HG03103 (cell line): ENCODE measurements around the gene RIN2.
"Not testable (repeated sequence)": the region's sequence is repeated elsewhere in the genome, so short reads cannot be mapped to it uniquely, and the experiment has no call there.

ENCODE experiments used
- ATAC-seq: cut with Tn5 transposase; IDR thresholded peaks from one replicate; pipeline ENCODE4 v1.9.1; 2021; ENCODE audit warnings: low read depth; ENCODE audit not compliant: unreplicated experiment

RIN2 gene

DNA sequence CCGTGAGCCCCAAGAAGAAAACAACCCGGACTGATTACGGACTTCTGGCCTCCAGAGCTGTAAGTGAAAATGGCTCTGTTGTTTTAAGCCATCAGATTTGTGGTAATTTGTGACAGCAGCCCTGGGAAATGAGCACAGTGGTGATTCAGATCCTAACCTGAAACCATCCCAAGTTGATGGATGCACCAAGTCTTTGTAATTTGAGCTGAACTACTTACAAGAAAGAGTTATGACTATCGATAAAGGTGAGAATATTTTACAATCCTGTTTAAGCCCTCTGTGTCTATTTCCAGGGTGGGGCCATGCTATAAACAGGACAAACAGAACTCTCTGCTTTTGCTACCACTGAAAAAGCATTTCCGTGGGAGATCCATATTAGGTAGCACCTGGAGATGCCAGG lies 19.1 kb upstream of the RIN2 start:
- ATAC-seq = no peak

DNA sequence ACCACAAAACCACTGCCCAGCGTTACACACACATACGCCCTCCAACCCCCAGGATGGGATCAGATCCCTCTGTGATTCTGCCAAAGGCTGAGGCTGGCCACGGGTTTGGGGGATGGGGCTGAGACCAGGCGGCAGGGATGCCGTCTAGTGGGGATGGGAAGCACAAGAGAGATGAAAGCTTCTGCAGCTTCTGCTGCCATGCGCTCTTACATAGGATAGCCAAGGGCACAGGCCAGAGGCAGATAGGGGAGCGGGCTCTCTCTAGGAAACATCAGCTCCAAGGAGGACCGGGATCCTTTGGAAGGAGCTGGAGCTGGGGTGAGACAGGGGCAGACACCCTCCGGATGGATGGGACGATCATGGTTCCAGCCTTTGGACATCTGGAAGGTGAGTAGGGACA lies 18.7 kb upstream of the RIN2 start:
- no peak for ATAC-seq

DNA sequence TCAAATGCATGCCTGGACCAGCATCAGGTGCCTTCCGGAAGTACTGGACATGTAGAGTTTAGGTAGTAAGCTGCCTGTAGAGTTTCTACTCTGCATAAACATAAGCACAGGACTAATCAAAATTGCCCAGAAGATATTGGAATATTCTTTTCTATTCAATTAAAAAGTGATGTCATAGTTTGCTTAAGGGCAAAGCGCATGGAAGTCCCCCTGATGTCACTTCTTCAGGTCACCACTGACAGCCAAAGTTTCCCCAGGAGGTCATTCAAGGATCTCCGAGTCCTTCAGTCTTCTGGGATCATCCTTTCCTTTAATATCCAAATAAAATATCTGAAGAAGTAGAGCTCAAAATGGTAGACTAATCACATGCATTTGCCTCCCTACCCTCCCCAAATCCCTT lies 17.5 kb upstream of the RIN2 start:
- ATAC-seq = no peak

DNA sequence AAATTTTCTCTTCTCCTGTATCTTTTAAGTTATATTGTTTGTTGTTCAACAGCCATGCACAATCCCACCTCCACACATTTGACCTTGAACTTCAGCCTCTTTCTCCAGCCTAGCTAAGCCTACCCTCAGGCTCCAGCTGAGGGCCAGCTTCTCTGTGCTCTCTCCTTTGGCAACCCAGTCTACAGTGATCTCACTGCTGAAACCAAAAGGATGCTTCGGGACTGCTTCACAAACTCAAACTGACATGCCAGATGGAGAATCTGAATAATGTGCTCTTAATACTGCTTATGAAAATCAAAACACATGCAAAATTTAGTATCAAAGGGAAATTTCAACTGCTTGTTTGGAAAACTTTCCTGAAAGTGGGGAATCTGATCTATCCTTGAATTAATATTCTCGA lies 16.1 kb upstream of the RIN2 start:
- no peak for ATAC-seq

DNA sequence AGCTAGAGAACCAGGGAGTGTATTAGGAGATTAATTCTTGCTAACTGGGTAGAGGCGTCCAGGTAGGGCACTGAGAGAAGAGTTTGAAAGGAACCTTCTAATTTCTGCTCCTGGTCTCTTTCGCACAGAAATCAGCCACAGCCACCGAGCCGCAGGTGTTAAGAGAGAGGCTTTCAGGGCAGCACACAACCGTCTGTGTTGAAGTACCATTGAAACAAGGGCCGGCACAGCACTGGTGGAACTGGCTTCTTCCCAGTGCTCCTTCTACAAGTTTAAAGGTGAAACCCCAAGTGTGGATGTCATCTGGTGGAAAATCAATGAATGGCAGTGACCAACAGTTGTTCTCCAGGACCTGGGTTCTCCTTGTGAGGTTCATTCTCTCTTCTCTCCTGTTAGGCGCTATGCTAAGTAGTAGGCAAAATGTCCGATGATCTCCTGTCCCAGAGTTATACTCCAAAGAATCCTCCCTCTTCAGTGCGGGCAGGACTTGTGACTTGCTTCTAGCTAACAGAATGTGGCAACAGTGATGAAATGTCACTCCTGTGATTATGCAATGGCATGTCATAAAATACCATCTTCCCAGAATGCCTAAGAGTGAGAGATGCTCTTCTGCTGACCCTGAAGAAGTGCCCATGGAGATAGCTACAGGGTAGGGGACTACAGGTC lies 15.0 kb upstream of the RIN2 start:
- ATAC-seq = no peak

DNA sequence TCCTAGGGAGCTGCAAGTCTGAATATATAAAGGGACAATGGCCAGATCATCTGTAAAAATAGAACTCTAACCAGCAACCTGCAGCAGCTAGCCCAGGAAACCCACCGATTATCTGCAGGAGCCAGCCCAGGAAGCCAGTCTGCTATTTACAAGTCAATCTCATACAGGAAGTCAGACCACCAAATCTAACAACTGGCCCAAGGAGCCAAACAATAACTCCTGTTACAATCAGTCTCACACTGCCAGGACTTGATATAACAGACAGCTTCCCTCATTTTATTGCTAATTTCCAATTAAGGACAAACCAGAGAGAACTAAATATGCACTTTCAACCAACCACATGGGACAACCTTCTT lies 14.4 kb upstream of the RIN2 start:
- ATAC-seq = no peak

DNA sequence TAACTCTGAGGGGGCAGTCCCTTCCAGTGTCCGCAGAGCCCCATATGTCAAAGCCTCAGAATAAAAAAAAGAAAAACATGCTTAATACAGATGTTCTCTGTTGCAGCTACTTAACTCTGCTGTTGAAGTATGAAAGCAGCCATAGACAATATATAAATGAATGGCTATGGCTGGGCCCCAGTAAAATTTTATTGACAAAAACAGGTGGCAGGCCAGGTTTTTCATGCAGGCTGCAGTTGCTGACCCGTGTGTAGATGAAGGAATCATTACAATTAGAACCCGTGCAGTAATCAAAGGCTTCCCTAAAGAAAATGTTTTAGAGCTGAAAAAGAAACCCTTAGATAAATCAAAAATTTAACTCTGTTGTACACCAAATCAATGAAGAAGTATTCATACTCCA lies 13.0 kb upstream of the RIN2 start:
- ATAC-seq = no peak

DNA sequence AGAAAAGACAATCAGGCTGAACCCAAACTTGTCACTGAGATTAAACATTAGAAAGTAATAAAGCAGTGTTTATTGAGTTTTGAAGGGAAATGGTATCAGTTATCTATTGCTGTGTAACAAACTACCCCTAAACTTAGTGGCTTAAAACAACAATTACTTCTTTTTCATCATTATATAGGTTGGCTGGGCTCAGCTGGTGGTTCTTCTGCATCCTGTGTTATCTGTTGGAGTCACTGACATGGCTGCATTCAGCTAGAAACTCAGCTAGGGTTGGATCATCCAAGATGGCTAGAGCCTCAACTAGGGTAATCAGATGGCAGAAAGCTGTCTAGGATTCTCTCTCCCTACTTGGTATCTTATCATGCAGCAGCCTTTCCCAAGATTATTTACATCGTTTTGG lies 12.5 kb upstream of the RIN2 start:
- ATAC-seq = no peak

DNA sequence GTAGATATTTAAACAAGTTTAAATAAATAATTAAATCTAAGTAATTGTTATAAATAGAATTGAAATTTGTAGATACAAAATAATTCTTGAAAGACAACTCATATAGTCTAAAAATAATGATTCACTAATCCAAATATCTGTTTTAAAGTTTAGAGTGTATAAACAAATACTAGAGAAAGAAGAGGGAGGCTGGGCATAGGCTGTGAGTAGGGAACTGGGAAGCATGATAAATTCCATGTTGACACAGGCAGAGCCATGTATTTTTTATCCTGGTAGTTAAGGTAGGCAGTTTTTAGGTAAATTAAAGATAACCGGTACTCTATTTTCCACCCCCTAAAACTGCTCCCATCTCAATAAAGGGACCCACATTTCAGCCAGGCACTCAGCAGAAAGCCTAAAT lies 11.7 kb upstream of the RIN2 start:
- ATAC-seq = no peak

DNA sequence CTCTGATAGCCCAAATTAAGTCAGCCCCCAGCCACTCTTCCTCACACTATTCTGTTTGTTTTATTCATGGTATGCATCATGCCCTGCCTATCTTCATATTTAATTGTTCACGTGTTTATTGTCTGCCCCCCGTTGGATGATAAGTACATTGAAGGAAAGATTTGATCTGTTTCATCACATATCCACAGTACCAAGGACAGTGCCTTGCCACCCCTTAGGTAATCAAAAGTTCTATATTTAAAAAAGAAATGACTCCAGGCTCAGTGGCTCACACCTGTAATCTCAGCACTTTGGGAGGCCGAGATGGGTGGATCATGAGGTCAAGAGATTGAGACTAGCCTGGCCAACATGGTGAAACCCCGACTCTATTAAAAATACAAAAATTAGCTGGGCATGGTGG lies 10.2 kb upstream of the RIN2 start:
- ATAC-seq = no peak

DNA sequence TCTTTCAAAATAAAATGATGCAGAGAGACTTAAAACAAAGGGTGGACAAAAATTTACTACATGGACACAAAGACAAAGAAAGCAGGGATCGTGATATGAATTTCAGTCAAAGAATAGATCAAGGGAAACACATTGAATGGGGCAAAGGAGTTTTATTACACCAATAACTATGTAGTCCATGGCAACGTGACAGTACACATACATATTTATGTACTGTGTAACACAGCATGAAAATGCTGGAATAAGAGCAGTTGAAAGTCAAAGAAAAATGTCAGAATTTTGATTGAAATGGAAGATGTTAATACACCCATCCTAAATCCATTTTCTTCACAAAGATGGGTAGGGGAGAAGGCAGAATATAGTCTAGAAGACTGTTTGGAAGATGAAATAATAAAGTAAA lies 9.4 kb upstream of the RIN2 start:
- ATAC-seq = no peak

DNA sequence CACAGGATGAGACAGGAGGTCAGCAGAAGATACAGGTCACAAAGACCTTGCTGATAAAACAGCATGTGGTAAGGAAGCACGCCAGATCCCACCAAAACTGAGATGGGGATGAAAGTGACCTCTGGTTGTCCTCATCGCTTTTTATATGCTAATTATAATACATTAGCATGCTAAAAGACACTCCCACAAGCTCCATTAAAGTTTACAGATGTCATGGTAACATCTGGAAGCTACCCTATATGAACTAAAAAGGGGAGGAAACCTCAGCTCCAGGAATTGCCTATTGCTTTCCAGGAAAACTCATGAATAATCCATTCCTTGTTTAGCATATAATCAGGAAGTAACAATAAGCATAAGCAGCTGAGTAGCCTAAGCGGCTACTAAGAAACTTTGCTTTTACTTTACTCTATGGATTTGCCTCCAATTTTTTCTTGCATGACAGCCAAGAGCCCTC lies 8.4 kb upstream of the RIN2 start:
- no peak for ATAC-seq

DNA sequence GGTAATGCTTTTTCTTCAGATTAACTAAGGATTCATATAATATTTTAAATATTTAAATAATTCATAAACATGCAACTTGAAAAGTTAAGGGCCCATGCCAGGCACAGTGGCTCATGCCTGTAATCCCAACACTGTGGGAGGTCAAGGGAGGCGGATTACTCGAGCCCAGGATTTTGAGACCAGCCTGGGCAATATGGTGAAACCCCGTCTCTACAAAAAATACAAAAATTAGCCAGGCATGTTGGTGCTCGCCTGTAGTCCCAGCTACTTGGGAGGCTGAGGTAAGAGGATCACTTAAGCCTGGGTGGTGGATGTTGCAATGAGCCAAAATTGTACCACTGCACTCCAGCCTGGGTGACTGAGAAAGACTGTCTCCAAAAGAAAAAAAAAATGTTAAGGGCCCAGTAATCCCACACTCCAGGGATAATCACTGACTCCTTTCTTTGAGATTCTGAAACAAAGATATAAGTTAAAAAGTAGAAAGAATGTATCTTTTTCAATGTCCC lies 7.9 kb upstream of the RIN2 start:
- ATAC-seq = no peak

DNA sequence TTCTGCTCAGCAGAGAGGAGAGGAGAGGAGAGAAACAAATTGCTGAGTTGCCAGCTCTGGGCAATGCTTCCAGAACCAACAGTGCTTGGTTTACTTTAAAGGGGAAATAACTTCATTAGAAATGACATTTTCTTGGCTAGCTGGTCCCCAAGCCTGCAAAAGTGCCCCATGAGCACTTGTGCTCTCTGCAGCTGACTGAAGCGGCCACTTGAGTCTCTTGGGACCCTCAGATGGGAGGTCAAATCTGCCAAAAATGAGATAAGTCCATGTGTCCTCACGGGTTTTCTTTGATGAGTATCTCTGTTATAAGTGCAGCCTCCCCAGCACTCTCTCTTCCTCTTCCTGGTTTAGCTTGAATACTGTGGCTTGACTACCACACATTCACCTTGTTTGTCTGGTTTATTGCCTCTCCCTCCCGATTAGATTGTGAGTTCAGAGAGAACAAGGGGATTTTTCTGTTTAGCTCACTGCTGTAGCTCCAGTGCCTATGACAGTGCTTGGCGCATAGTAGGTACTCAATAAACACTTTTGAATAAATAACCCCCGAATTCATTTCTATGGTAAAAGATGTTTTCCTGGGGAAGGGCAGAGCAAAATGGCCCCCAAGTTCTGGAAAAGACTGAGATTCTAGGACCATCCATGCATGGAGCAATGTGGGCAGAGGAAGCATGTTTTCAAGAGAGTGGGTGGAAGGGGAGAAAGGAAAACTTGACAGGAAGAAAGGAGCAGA lies 7.0 kb upstream of the RIN2 start:
- no peak for ATAC-seq

DNA sequence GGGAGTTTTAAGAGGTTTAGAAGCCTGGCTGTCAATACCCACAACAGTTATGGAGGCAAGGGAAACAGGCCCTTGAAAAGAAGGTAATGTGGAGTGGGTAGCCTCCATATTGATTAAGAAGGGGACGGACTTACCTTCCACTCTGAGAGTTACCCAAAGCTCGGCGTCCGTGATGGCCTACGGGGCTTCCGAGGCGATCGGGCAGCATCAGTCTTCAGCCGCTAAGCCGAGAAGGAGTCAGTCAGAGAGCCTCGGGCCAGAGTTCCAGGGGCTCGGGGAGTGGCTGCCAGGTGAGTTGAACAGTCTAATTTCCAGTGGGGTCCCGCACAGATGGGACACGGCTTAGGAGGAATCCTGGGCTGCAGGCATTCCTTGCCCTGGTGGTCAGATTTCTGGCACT lies 3.9 kb upstream of the RIN2 start:
- ATAC-seq = not testable (repeated sequence)

DNA sequence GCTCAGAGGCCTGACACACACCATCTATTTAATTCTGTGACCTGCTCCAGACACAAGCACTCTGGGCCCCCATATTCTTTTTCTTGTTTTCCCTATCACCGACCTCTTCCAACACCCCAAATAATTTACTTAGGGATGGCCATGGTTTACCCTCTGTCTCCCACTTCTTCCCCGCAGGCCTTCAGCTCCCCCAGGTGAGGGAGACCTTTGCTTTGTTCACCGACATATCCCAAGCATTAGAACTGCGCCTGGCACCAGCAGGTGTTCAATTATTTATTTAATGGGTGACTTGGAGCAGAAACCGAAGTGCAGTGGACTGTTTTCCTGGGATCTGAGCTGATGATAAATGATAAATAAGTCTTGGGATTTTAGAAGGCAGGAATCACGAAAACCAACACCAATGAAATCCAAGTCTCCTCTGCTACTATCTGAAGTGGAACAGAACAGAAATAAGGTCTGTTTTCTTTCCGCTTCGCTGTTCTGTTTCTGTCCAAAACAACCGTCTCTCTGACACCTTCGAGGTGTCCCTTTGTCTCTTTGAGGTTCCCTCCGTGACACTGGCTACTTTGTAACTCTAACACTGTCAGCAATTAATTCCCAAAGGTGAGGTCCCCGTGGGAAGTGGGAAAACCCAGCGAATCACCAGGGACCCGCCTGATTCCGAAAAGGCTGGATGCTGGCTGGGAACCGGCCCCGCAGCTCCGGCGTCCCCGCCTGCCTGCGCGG lies 1.1 kb upstream of the RIN2 start:
- ATAC-seq = no peak

DNA sequence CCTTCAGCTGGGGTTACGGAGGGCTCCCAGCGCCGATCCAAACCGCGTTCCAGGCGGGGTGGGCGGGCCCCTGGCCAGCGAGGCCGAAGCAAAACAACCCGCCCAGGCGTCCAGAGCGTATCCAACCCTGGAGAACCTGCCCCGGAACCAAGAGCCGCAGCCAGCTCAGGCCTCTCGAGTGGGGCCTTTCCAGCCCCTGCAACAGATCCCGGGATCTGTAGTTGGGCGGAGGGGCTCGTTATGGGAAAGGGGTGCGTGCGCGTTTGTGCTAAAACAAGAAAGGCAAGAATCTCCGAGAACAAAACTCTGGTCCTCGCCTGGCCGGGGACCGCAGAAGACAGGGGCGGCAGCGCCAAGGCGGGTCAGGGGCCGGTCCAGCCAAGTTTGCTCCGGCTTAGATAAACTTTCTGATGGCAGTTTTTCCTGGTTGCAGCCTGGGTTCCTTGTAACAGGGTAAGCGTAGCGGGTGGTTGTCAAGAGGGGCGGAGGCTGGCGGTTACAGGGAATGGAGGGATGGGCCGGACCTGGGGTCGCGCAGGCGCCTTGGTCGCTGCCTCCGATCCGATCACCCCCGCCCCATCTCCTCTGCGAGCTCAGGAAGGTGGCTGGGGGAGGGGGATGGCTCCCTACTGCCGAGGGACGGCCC lies 448 bp upstream of the RIN2 start:
- ATAC-seq = no peak

DNA sequence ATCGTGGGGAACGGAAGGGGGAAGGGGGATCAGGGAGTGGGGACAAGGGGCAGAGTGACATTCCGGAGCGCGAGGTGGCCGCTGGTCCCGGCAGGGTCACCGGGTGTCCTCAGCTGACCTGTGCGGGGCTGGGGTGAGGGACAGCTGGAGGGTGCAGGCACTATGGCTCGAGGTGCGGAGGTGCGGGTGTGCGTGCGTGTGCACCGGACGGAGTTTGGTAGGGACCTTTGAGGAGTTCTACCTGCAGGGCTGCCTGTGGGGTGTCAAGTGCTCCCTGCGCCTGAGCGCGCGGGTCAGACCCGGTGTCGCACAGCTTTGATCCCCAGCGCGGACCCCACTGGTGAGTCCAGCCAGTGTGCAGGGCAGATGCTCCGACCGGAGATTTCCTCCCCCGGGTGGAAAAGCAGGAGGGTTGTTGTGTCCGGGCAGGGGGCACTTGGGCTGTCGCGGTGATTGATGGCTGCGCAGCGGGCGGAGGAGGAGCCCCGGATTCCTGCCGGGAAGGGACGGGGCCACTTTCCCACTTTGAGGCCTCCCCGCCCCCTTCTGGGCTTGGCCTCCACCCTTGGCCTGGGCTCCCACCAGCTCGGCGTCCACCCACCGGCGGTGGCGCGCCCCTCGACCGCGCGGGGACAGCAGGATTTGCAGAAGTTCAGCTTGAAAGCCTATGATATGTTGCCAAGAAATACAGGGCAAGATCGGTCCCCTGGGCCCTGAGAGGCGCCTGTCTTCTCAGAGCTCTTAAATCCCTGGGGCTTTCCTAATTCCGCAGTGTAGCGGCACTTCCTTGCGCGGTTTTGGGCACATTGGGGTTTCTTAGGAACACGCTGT lies 658 bp downstream of the RIN2 start:
- ATAC-seq = no peak

DNA sequence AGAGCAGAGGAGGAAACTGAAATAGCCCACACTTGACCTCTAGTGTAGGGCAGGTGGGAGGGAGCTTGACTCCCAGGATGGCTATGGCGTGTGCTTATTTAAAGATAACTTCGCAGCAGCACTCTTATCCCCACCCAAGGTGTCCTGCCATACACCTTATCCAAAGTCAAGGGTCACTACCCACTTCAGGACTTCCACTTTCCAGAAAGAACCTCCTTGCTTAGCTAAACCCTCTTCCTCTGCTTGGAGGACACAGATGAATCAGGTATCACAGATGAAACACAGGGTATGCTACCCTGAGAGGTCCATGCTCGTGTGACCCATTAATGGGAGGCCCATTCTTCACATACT lies 2.3 kb downstream of the RIN2 start:
- no peak for ATAC-seq

DNA sequence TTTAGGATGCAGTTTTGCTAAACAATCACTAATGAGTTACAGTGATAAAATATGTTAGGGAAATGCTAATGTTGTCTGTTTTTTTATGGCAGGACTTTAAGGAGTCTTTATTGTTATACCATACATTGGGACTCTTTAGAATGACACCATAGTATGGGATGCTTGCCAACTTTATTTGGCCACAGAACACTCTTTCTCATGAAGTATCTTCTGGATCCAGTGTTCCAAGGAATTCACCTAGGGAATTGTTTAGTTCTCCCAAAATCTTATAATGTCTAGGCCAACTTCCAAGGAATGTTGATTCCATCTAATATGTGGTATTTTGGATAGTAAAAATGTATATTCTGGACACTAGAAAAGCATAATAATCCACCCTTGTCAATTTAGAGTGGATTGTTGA lies 3.3 kb downstream of the RIN2 start:
- no peak for ATAC-seq
